Fibroblast of lung (primary cell): Measurements from ENCODE around the gene UIMC1. TPM values are rescaled to one million over a fixed set of nuclear protein-coding genes. Genes with fewer than 3 reads are reported as not detected.

Experiments used
- DNase-seq, 2 donors: peaks; one replicate each; pipeline versions ENCODE4 v3.0.0 to v3.0.0-alpha.2; 2010; ENCODE audit warnings: low read depth in 2 of 2
- H2AFZ ChIP-seq: 2 replicates; pipeline ENCODE4 v1.5.1; 2012; ENCODE audit warnings: low read length, control low read depth, inconsistent platforms
- H3K27ac ChIP-seq: 2 replicates; pipeline ENCODE4 v1.5.1; 2011; ENCODE audit warnings: low read length, control low read depth; ENCODE audit not compliant: insufficient read depth
- H3K27me3 ChIP-seq: 2 replicates; pipeline ENCODE4 v1.5.1; 2011; ENCODE audit warnings: mild to moderate bottlenecking, low read length; ENCODE audit not compliant: control insufficient read depth, insufficient read depth
- H3K36me3 ChIP-seq: 2 replicates; pipeline ENCODE4 v1.5.1; 2011; ENCODE audit warnings: low read length; ENCODE audit not compliant: control insufficient read depth, insufficient read depth
- H3K4me1 ChIP-seq: 2 replicates; pipeline ENCODE4 v1.5.1; 2011; ENCODE audit warnings: low read length; ENCODE audit not compliant: control insufficient read depth, insufficient read depth; ENCODE audit errors: extremely low read depth
- H3K4me2 ChIP-seq: 2 replicates; pipeline ENCODE4 v1.5.1; 2011; ENCODE audit warnings: low read length, control low read depth; ENCODE audit not compliant: insufficient read depth; ENCODE audit errors: extremely low read depth
- H3K4me3 ChIP-seq, 4 experiments: fragments of 200-600 bp in 1 of 4; sonication (generic) in 1 of 4; replicated peaks in 1 of 4; 2 replicates each; pipeline ENCODE4 v1.5.1; 2011 to 2016; ENCODE audit warnings: low read length in 4 of 4, low read depth in 3 of 4, mild to moderate bottlenecking in 3 of 4, control low read depth in 2 of 4, inconsistent platforms in 1 of 4, mixed read lengths in 1 of 4; ENCODE audit not compliant: insufficient read depth in 1 of 4; ENCODE audit errors: control extremely low read depth in 1 of 4
- H3K79me2 ChIP-seq: 2 replicates; pipeline ENCODE4 v1.5.1; 2012; ENCODE audit warnings: mild to moderate bottlenecking, low read length, inconsistent platforms; ENCODE audit not compliant: control insufficient read depth, insufficient read depth
- H3K9ac ChIP-seq: 2 replicates; pipeline ENCODE4 v1.5.1; 2011; ENCODE audit warnings: mild to moderate bottlenecking, low read length, control low read depth; ENCODE audit not compliant: insufficient read depth
- H3K9me3 ChIP-seq: 2 replicates; pipeline ENCODE4 v1.5.1; 2012; ENCODE audit warnings: low read depth, low read length; ENCODE audit not compliant: control insufficient read depth, insufficient read depth
- H4K20me1 ChIP-seq: 2 replicates; pipeline ENCODE4 v1.5.1; 2011; ENCODE audit warnings: low read length; ENCODE audit not compliant: control insufficient read depth, insufficient read depth; ENCODE audit errors: extremely low read depth
- CTCF ChIP-seq, 2 donors: IDR thresholded peaks in 1 of 2; conservative IDR thresholded peaks in 1 of 2; 1 replicate in 1 of 2; 2 replicates in 1 of 2; pipeline ENCODE4 v1.5.1; 2011 to 2012; ENCODE audit warnings: low read length in 2 of 2, control low read depth in 1 of 2, inconsistent platforms in 1 of 2, low read depth in 1 of 2, mild to moderate bottlenecking in 1 of 2
- EZH2 ChIP-seq: IDR thresholded peaks from 2 replicates; pipeline ENCODE4 v1.5.1; 2012; ENCODE audit warnings: low read length, control low read depth, mild to moderate bottlenecking; ENCODE audit errors: missing control alignments
- polyA plus RNA-seq, 2 donors: library from polyadenylated mRNA; depleted of rRNA in 1 of 2; stranded (reverse) in 1 of 2; unstranded in 1 of 2; fragments of >200 nt; gene quantifications; 2 replicates each; pipeline ENCODE4 v1.2.1, GENCODE V29; 2011 to 2012; ENCODE audit warnings: missing spikeins in 1 of 2
- total RNA-seq: library from RNA; depleted of rRNA; stranded (reverse); fragments of >200 nt; gene quantifications from 2 replicates; pipeline ENCODE4 v1.2.1, GENCODE V29; 2014

UIMC1 gene
- total and polyA plus RNA-seq, 2 donors (not counting 1 experiment from before 2014, with no cell fraction given) = 19.4 to 36.7 TPM

DNA sequence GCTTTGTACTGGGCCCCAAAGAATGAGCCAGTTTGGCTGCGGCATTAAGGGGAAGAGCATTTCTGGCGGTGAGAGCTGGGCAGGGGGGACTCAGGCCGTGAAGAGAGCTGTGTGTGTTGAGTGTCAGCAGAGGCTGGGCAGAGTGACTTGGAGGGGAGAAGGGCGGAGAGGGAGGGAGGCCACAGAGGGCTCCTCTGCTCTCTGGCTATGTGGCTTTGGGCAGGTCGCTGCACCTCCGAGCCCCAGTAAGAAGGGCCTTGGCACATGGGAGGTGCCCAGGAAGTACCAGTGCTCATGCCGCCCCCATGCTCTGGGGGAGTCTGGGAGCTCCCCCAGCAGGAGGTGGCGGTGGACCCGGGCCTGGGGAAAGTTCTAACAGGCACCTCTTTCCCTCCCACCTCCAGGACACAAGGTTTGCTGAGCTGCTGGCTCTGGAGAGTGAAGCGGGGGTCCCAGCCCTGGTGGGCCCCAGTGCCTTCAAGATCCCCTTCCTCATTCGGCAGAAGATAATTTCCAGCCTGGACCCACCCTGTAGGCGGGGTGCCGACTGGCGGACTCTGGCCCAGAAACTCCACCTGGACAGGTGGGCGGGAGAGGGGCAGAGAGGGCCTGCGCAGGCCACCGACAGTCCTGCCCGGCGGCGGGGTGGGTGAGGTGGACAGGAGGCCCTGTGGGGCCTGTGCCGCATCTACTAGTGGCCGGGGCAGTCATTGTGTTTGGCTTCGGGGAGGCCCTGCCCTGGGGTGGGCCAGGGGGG is 127.5 kb downstream of the UIMC1 start:
- no peak for DNase-seq
- no peaks in the 10 kb centered on the region for H3K4me1 ChIP-seq
- no peak overlapping the region for H2AFZ ChIP-seq
- H3K36me3 ChIP-seq = no peaks in the 10 kb centered on the region
- H3K9me3 ChIP-seq = no peaks in the 10 kb centered on the region
- no peak overlapping the region for H3K9ac ChIP-seq
- no peaks in the 10 kb centered on the region for H3K79me2 ChIP-seq
- no peaks in the 10 kb centered on the region for H4K20me1 ChIP-seq
- H3K27ac ChIP-seq = no peak overlapping the region
- H3K27me3 ChIP-seq = peaks cover 31% of the 10 kb centered on the region
- TF ChIP-seq EZH2 (no peak), CTCF (conservative IDR thresholded peaks at IDR 0.05 in 1 of 2, IDR thresholded peaks at IDR 0.05 in 1 of 2; ENCODE audit: low read depth in 1 of 2, low read length in 2 of 2) (no peak)
- no peak overlapping the region for H3K4me2 ChIP-seq
- H3K4me3 ChIP-seq = no peak overlapping the region

GRCh38 chr5:176878463-176878862 is 128.1 kb downstream of the UIMC1 start:
- H3K27ac ChIP-seq = no peak overlapping the region
- H3K4me2 ChIP-seq = no peak overlapping the region
- H3K9ac ChIP-seq = no peak overlapping the region
- no peak for DNase-seq
- H3K36me3 ChIP-seq = no peaks in the 10 kb centered on the region
- no peaks in the 10 kb centered on the region for H3K4me1 ChIP-seq
- no peaks in the 10 kb centered on the region for H4K20me1 ChIP-seq
- no peaks in the 10 kb centered on the region for H3K79me2 ChIP-seq
- TF ChIP-seq EZH2 (no peak), CTCF (conservative IDR thresholded peaks at IDR 0.05 in 1 of 2, IDR thresholded peaks at IDR 0.05 in 1 of 2; ENCODE audit: low read depth in 1 of 2, low read length in 2 of 2) (no peak)
- no peaks in the 10 kb centered on the region for H3K9me3 ChIP-seq
- no peak overlapping the region for H3K4me3 ChIP-seq
- no peak overlapping the region for H2AFZ ChIP-seq
- H3K27me3 ChIP-seq = peaks cover 36% of the 10 kb centered on the region

GRCh38 chr5:176877793-176878331 is 128.7 kb downstream of the UIMC1 start:
- no peaks in the 10 kb centered on the region for H3K79me2 ChIP-seq
- H3K9me3 ChIP-seq = no peaks in the 10 kb centered on the region
- H3K27me3 ChIP-seq = peaks cover 36% of the 10 kb centered on the region
- H3K4me3 ChIP-seq = no peak overlapping the region
- no peak overlapping the region for H2AFZ ChIP-seq
- no peaks in the 10 kb centered on the region for H3K36me3 ChIP-seq
- H3K4me2 ChIP-seq = no peak overlapping the region
- TF ChIP-seq CTCF (conservative IDR thresholded peaks at IDR 0.05 in 1 of 2, IDR thresholded peaks at IDR 0.05 in 1 of 2; ENCODE audit: low read depth in 1 of 2, low read length in 2 of 2) (no peak), EZH2 (no peak)
- H3K9ac ChIP-seq = no peak overlapping the region
- DNase-seq = no peak
- no peak overlapping the region for H3K27ac ChIP-seq
- no peaks in the 10 kb centered on the region for H3K4me1 ChIP-seq
- no peaks in the 10 kb centered on the region for H4K20me1 ChIP-seq
